T47D (cell line): ENCODE results near the gene SLC1A5.
A peak's percentile ranks its signal among the peaks of the same experiment; 100 is the strongest.

ENCODE experiments used
- DNase-seq, 2 experiments: peaks; one replicate each; pipeline versions ENCODE4 v3.0.0 to v3.0.0-alpha.2; 2011 to 2012; ENCODE audit warnings: low read depth in 1 of 2, low spot score in 1 of 2
- JUND ChIP-seq: IDR thresholded peaks from 2 replicates; pipeline ENCODE4 v1.6.1; 2012; ENCODE audit warnings: low read depth
- in situ Hi-C: cut with HindIII; loops from 2 replicates; pipeline ENCODE4 v1.10.0; 2016; ENCODE audit warnings: low sequenced_read_pairs, low pct_unique_long_range_greater_than_20kb

SLC1A5 gene

DNA sequence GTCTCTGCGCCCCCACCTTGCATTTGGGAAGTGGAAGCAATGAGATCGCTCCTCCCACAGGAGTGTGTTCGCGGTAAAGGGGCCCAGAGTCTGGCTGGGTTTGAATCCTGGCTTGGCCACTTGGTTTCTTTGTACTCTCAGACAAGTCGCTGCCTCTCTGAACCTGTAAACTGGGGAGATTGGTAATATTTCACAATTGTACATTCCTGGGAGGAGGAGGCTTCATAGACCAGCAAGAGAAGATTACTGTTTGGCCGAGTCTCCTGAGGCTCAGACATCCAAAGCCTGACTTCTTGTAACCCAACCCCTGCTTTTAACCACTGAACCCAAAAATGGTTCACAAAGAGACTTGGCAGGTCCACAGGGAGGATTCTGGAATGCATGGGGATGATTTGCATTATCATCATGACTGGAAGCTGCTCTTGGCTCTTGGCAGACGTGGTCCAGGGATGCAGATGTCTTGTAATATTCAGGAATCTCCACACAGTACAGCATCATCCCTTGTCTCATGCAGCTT is 28.5 kb downstream of the SLC1A5 start:
- in situ Hi-C loops = no loop called here
- DNase-seq = no peak
- TF ChIP-seq JUND = no peak

DNA sequence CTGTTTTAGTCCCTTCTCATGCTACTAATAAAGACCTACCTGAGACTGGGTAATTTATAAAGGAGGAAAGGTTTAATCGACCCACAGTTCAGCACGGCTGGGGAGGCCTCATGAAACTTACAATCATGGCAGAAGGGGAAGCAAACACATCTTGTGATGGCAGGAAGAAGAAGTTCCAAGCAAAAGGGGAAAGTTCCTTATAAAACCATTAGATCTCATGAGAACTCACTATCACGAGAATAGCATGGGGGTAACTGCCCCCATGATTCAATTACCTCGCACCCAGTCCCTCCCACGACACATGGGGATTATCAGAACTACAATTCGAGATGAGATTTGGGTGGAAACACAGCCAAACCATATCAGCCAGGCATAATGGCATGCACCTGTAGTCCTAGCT is 29.2 kb downstream of the SLC1A5 start:
- TF ChIP-seq JUND = no peak
- in situ Hi-C loops = no loop called here
- no peak for DNase-seq

DNA sequence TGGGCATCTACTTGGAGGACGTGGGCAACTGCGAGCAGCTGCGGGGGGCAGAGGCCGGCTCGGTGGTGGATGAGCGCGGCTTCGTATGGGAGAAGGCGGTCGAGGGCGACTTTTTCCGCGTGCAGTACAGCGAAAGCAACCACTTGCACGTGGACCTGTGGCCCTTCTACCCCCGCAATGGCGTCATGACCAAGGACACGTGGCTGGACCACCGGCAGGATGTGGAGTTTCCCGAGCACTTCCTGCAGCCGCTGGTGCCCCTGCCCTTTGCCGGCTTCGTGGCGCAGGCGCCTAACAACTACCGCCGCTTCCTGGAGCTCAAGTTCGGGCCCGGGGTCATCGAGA is 31.9 kb downstream of the SLC1A5 start:
- in situ Hi-C loops = no loop called here
- TF ChIP-seq JUND = no peak
- no peak for DNase-seq

DNA sequence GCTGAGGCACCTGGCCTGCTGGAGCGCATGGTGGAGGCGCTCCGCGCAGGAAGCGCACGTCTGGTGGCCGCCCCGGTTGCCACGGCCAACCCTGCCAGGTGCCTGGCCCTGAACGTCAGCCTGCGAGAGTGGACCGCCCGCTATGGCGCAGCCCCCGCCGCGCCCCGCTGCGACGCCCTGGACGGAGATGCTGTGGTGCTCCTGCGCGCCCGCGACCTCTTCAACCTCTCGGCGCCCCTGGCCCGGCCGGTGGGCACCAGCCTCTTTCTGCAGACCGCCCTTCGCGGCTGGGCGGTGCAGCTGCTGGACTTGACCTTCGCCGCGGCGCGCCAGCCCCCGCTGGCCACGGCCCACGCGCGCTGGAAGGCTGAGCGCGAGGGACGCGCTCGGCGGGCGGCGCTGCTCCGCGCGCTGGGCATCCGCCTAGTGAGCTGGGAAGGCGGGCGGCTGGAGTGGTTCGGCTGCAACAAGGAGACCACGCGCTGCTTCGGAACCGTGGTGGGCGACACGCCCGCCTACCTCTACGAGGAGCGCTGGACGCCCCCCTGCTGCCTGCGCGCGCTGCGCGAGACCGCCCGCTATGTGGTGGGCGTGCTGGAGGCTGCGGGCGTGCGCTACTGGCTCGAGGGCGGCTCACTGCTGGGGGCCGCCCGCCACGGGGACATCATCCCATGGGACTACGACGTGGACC is 32.4 kb downstream of the SLC1A5 start:
- TF ChIP-seq JUND = no peak
- in situ Hi-C loops = no loop called here
- no peak for DNase-seq

DNA sequence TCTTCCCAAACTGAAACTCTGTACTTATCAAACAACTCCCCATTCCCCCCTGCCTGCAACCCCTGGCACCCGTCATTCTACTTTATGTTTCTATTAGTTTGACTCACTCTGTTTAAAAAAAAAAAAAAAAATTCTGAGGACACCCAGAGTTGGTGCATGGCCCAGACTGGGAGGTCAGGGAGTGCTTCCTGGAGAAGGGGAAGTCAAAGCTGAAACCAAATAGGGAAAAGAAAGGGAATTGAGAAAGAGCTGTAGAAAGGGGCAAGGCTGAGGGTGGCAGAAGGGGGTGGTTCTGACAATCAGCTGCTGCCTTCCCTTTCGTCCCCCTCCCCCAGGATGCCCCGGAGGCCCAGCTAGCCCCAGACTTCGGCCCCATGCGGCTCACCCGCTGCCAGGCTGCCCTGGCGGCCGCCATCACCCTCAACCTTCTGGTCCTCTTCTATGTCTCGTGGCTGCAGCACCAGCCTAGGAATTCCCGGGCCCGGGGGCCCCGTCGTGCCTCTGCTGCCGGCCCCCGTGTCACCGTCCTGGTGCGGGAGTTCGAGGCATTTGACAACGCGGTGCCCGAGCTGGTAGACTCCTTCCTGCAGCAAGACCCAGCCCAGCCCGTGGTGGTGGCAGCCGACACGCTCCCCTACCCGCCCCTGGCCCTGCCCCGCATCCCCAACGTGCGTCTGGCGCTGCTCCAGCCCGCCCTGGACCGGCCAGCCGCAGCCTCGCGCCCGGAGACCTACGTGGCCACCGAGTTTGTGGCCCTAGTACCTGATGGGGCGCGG is 33.1 kb downstream of the SLC1A5 start:
- DNase-seq = no peak
- in situ Hi-C loops = no loop called here
- TF ChIP-seq JUND = no peak

DNA sequence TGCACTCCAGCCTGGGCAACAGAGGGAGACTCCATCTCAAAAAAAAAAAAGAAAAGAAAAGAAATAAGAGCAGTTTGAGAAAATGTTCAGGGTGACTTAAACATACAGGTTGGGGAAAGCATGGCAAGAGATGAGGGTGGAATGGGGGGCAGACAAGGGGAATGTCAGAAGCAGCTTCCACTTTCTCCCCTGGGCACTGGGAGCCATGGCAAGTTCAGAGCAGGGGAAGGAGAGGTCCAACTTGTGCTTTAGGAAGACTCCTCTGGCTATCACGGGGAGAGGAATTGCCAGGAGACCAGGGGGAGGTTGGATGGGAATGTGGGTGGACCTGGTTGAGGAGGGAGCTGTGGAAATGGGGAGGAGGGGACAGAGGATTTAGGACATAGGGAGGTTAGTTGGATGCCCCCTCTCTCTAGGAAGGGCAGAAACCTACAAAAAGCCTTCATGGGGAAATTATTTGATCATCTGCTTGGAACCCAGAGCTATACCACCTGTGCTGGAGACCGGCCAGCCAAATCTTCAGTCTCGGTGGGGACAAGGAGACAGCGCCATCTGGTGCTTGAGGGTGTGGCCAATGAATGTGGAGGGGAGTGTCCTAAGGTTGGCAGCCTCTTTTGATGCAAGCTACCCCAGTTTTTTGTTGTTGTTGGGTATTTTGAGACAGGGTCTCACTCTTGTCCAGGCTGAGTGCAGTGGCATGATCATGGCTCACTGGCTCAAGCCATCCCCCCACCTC is 34.8 kb downstream of the SLC1A5 start:
- in situ Hi-C loops = no loop called here
- no peak for TF ChIP-seq JUND
- peak in 1 of 2 experiments; percentile 70 for DNase-seq

DNA sequence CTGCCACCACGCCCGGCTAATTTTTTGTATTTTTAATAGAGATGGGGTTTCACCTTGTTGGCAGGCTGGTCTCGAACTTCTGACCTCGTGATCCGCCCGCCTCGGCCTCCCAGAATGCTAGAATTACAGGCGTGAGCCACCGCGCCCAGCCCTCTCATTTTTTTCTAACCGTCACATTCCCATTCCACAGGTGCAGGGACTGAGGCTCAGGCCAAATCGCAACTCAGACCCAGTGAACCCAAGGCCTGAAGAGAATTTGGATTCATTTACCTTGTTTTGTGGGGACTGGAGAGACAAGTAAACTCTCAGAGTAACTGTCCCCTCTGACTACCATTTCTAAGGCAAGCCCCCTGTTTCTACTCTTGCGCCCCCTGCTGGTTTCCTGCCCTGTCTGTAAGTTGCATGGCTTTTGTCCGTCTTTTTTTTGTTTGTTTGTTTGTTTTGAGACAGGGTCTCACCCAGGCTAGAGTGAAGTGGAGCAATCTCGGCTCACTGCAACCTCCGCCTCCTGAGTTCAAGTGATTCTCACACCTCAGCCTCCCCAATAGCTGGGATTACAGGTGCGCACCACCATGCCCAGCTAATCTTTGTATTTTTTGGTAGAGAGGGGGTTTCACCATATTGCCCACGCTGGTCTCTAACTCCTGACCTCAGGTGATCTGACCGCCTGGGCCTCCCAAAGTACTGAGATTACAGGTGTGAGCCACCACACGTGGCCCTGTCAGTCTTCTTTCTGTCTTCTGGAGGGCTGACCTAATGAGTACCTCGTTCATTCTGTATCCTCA is 39.9 kb downstream of the SLC1A5 start:
- TF ChIP-seq JUND = no peak
- in situ Hi-C loops = no loop called here
- DNase-seq = peak; percentile 49 to 67

DNA sequence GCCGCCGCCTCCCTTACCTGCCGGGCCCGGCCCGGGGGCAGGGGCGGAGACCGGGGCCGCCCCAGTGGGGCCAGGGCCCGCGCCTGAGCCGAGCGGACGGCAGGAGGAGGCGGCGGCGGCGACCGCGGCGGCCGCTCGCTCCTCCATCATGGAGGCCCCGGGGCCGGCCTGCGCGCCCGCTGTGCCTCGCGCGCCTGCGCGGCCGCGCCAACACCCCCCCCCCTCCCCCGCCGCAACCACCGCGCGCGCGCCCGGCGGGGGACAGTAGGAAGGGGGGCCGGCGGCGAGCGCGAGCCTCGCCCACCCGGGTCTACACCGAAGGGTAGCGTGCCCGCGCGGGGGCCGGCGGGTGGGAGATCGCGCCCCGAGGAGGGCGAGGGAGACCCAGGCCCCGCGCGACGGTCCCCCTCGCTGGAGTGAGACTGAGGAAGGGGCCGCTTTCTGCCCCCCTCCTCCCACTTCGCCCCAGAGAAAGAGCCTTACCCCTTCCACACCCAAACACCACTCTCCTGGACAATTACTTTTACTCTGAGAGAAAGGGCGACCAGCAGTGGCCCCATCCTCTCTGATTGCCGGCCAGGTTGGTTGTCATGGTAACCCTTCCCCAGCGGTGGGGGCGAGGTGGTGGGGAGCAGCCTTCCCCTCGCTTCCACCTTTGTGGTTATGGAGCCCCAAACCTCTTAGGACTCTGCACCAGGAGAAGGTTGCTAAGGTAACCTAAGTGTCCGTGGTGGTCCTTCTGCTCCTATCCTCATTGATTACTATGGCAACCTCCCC is 41.9 kb downstream of the SLC1A5 start, which contains the start of gene STRN4:
Gene STRN4 (minus strand): TSS at position 170 of the 777 bp plus-strand sequence. CDS start 20 bp downstream, at position 150.
- DNase-seq = peak; percentile 56 to 76
- in situ Hi-C loops = no loop called here
- TF ChIP-seq JUND = no peak

DNA sequence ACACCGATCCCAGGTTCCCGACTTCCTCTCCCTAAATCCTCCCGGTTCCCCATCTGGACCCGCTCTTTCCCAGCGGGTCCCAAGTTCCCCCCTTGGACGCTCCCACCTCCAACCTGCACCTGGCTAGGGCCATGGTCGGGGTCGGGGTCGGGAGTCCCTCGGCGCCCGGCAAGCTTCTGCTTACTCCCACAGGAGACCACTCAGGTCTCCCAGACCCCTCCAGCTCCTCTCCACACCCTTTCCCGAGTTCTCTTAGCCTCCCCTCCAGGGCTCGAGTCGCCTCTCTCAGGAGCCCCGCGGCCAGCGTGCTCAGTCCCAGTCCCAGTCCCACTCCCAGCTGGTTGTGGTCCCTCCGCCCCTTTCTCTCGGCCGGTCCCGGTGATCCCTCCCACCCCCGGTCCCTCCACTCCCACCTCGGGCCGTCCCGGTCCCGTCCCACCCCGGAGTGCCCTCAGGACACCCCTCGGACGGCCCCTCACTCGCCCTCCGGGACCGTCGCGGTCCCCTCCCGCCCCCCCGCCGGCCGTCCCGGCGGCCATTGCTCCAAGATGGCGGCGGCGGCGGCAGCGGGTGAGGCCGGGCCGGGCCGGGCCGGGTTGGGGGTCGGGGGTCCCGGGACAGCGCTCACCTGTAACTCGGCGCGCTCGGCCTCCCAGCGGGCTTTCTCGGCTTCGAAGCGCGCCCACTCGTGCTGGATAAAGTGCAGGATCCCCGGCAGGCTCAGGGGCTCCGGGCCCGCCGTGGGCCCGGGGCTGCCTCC is 42.7 kb downstream of the SLC1A5 start, which contains the start of gene FKRP:
Gene FKRP (plus strand): TSS at position 537 of the 760 bp plus-strand sequence. CDS start 9,394 bp downstream, outside the sequence.
- TF ChIP-seq JUND = no peak
- no peak for DNase-seq
- in situ Hi-C loops = no loop called here

DNA sequence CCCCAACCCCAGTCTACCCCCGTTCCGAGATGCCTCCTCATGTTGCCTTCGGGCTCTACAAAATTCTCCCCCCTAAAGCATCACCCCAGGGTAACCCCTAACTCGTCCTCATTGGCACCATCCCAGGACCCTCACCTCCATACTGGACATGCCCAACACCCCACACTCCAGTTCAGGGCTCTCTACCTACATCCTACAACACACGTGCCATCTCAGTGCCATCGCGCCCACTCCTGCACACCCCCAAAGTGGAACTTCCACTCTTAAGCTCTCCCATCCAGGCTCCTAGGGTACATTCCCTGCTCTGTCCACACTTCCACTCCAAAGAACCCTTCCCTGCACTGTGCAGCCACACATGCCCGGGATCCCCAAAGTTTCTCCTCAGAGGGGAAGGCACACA is 43.4 kb downstream of the SLC1A5 start:
- DNase-seq = no peak
- in situ Hi-C loops = no loop called here
- no peak for TF ChIP-seq JUND

DNA sequence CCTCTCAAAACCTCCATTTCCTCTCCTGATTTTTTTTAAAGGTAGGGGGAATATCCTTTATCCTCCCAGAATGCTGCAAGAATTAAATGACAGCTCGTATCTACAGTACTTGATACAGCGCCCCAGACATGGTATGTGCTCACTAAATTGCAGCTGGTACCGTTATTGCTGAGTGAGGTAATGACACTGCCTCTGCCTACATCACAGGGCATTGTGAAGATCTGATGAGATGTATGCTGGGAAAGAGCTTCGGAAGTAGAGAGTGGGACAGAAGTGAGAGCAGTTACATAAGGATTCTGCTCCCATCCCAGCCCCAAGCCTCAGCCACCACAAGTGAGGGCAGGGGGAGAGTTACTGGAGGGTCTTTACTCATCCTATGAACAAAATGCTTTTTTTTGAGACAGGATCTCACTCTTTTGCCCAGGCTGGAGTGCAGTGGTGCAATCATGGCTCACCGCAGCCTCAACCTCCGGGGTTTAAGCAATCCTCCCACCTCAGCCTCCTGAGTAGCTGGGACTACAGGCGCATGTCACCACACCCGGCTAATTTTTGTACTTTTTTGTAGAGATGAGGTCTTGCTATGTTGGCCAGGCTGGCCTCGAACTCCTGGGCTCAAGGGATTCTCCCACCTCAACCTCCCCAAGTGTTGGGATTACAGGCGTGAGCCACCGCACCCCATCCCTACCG is 44.2 kb downstream of the SLC1A5 start:
- no peak for TF ChIP-seq JUND

More for the DNA sequence above, 44.2 kb downstream of the SLC1A5 start:
- no peak for DNase-seq
- in situ Hi-C loops = no loop called here
